HG02642 (cell line): ENCODE measurements around the gene OTX1.
"Not testable (repeated sequence)": the region's sequence is repeated elsewhere in the genome, so short reads cannot be mapped to it uniquely, and the experiment has no call there.

Experiments
- ATAC-seq: cut with Tn5 transposase; IDR thresholded peaks from one replicate; pipeline ENCODE4 v1.9.1; 2021; ENCODE audit warnings: mild to moderate bottlenecking; ENCODE audit not compliant: unreplicated experiment, poor library complexity

Gene OTX1

DNA sequence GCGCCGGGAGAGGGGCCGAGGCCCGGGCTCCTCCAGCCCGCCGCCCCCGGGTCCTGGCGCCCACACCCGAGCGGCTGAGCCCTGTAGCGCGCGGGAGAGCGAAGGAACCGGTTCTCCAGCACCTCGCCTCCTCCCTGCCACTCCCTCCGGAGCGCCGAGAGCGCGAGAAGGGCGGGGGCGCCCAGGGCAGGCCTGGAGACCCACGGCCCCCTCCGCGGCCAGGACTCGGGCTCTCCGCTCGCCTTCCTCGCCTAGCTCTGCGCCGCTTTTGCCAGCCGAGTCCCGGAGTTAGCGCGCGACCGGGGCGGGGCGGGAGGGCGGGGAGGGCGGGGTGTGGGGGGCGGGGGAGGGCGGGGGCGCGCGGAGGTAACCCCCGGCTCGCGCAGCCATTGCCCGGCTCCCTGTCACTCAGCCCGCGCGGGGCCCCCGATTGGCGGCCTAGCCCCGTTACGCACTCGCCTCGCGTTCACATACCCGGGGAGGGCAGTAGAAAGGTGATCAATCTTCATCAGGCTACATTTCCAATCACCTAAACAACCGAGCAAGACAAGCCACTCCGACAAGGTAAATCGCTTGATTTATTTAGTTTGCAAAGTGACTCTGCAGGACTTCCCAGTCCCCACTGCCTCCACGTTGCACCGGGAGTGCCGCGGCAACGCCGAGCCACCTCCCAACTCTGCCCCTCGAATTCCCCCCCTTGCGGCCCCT, at the start of gene OTX1:
OTX1 (plus strand) TSS at position 497 of the 708 bp plus-strand sequence. CDS start 2,161 bp downstream, outside the sequence.
- peak; percentile 89 for ATAC-seq

DNA sequence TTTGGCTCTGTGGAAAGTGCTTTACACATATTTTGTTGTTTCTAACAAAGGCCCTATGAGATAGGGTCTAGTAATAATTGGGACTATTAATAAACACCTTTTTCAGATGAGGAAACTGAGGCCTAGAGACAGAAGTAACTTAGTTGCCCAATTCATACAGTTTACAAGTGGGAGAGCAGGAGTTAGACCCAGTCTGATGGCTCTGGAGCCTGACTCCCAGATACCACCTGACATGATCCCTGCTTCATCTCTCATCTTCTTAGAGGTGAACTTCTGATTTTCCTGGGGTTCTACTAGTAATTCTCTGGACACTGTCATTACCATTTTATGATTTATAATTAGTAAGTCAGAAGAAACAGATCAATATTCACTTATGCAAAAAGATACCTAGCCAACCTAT, 49.1 kb upstream of the OTX1 start:
- no peak for ATAC-seq

DNA sequence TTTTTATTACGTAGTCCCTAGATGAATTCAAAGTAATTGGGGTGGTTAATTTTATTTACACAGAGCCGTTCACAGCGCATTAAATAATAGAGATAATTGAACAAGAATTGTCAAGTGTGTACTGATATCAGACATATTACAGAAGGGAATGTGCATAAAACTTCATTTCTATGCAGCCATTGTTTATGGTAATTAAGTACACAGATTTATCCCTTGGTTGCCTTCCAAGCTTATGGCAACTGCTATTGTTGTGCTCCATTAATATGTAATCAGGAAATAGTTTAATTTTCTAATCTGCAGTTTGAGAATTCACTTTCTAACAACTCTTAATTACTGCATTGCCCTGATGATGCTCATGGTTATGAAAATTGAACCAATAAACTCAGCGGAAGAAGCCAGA, 47.3 kb upstream of the OTX1 start:
- no peak for ATAC-seq

DNA sequence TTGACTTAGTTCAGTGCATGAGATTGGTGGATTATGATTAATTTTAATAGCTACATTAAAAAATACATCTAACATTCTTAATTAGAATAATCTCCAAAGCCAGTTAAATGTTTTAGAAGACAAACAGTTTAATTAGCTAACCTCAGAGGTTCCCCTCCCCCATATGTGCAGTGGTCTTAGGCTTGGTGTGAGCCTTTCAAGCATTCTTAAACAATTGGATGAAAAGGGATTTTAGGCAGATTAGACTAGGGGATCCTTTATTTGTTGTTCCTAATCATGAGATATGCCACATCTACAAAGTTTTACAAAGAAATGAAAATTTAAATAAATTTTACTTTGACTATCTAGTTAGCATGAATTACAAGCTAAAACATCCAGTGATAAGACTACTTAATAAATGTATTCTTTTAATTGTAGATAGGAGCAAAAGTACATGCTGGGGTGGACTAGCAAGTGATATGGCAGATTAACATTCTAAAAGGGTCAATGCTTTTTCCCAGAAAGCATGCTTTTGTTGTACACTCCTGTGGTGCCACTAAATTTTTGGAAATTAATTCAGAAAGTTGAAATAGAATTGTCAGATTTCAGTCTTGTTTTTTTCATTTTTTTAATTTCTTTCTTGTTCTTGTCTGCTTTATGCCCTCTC, 42.7 kb upstream of the OTX1 start:
- ATAC-seq, result no peak

DNA sequence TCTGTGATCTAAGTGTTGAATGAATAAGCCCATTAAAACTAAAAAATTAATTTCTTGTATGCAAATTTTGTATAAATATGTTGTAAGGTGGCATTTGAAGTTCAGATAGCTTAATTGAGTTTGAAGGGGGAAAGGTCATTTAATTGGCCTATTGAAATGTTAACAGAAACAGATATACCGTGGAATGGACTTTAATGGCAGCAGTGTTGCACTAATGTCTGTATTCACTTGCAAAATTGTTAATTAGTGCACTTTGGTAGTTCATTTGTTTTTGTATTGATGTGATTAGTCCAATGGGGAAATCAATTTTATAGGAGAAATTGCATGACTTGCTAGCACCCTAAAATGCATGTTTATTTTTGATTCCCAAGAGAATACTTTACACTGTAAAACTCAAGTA, 41.8 kb upstream of the OTX1 start:
- no peak for ATAC-seq

DNA sequence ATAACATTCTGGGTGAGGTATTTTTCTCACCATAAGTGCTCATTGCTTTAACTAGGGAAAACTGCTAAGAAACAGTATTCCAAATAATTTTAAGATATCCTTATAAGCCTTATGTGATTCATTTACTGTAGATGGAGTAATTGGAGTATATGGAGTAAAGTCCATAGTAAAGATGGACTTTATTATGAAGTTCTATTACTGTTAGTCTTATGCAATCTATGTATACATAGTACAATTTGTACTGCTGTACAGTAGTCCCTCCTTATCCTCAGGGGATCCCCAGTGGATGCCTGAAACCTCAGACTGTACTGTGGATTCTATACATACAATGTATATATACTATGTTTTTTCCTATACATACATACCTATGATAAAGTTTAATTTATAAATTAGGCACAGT, 41.1 kb upstream of the OTX1 start:
- no peak for ATAC-seq

DNA sequence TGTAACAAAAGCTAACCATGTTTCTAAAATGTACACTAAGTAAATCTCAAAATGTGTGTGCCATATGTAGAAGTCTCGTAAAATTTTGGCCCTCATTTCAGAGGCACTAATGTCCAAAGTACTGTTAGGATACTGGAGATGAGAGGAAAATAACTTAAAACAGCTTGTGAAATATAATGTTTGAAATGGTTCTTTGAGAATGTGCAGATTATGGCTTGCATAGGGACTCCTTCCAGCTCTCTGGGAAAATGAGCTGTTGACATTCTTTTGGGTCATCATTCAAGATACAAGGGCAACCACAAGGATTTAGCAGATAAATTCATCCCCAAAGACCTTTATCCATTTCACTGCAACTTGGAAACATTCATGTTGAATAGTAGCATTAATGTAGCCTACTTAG, 38.1 kb upstream of the OTX1 start:
- no peak for ATAC-seq

DNA sequence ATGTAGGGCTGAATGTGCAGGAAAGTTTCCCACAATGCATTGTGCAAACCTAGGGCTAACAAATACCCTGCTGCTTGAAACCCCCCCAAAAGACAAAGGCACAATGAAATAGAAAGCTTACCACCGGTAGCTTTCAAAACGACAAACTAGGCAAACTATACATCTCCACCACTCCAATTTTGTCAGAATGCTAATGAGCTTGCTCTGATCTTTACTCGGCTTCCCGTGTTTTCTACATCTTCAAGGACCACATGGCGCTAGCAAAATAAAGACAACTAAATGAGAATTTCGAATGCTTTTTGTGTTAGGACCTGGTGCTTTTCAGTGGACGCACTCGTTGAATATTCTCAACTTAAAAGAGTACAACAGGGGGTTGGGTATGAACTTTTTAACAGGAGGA, 37.2 kb upstream of the OTX1 start:
- no peak for ATAC-seq

DNA sequence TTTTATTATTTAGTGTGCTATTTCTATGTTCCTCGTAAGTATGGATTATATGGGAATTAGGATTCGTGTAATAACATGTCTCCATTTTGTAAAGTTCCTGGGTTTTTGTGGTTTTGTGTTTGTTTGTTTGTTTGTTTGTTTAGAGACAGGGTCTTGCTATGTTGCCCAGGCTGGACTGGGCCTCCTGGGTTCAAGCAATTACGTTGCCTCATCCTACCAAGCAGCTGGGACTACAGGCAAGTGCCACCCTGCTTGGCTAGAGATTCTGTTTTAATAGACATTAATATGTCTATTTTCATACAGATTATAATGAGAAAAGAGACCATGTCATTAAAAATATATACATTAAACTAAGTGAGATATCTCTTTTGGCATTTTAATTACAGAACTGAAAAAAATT, 35.2 kb upstream of the OTX1 start:
- ATAC-seq, result no peak

DNA sequence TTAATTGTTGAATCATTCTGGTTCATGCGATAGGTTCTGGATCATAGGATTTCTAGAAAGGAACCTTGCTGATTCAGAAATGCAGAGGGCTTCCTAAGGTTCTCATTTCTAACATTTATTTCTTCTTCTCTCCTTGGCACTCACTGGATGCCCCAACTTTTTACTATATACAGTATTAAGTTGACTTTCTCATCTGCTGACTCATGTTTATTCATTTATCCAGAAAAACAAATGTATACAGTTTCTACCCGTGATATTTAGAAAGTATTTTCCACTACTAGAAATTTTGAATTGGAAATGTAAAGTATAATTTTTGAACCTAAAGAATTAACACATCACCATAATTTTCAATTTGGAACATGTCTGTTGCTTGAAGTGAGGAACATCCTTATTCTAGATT, 32.2 kb upstream of the OTX1 start:
- ATAC-seq, result no peak

DNA sequence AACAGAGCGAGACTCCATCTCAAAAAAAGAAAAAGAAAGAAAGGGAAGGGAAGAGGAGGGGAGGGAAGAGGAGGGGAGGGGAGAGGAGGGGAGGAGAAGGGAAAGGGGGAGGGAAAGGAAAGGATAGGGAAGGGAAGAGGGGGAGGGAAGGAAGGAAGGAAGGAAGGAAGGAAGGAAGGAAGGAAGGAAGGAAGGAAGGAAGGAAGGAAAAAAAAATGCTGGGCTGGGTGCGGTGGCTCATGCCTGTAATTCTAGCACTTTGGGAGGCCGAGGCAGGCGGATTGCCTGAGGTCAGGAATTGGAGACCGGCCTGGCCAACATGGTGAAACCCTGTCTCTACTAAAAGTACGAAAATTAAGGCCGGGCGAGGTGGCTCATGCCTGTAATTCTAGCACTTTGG, 30.9 kb upstream of the OTX1 start:
- ATAC-seq, result not testable (repeated sequence)

DNA sequence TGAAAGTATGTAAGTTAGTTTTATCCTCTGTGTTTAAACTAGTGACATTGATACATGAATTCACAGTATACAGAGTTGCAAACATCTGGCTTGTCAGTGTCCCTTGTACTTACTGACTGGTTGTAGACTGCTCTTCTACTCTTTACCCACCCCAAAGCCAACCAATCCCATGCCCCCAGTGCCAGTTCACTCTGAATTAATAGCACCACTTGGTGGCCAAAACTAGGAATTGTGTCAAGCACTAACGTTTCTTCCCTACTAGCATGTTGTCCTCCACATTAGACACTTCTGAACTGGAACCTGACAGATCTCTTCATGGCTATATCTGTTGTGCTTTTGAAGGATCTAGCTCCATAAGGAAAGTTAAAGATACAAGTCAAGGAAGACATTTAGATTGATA, 27.2 kb upstream of the OTX1 start:
- peak; percentile 59 for ATAC-seq

DNA sequence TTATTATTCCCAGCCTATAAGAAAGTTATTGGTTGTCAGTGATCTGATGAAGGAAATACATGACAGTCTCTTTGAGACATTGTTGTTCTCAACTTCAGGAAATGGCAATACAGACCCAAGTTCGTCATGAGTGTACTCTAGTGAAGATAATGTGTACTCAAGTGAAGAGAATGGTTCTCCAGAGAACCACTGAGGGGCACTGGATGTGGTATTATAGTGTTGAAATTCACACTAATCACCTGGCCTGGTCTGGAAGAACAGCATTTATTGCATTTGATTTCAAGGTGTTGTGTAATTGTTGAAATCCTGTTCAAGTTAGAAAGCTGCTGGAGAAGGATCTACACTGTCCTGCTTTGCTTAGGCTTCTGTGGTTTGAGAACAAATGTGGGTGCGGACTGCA, 23.4 kb upstream of the OTX1 start:
- ATAC-seq, result no peak

DNA sequence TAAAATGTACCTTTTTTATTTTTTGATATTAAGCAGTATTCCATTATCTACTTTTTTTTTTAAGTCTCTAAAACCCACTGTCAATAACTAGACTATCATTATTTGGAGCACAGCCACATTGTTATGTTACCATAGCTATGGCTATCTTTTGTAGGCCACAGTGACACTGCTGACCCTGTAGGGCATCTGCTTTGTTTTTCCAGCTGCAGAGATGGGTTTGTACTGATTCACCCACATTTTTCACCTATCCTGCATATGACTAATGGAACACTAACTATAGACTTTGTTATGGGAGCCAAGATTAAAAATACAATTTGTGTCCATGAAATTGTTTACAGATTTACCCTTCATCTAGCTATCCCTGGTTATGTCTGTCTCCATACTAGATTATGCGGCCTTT, 21.6 kb upstream of the OTX1 start:
- ATAC-seq, result no peak

DNA sequence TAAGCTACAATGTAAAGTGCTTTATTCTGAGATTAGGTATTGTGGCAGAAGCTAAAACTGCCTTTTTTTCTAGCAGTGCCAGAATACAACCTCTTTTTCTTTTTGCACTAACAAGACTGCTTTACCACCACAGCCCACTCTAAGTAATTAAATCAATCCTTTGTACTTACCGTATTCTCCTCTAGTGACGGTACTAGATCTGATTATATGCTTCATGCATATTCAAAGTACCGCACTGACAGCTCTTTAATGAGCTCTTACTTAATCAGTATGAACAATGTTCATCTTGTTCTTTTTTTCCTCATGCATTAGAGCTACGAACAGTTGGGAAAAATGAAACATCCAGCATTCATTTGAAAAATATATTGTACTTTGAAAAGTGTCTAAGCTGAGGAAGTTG, 16.1 kb upstream of the OTX1 start:
- ATAC-seq, result no peak

DNA sequence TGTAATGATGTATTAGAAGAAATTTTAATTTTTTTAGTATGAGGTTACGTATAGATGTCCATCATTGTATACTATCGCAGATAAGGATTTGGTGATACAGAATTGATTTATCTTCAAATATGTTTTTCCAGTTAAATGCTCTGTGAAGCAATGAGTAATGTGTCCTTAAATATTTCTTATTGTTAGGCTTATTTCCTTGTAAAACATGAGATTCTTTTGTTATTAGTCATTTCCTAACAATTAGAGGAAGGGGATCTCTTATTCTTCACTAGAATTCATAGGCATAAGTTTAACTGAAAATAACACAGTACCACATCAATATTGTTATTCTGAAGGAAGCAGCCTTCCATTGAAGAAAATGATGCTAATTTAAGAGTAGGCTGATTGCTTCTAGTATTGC, 15.5 kb upstream of the OTX1 start:
- ATAC-seq, result no peak

DNA sequence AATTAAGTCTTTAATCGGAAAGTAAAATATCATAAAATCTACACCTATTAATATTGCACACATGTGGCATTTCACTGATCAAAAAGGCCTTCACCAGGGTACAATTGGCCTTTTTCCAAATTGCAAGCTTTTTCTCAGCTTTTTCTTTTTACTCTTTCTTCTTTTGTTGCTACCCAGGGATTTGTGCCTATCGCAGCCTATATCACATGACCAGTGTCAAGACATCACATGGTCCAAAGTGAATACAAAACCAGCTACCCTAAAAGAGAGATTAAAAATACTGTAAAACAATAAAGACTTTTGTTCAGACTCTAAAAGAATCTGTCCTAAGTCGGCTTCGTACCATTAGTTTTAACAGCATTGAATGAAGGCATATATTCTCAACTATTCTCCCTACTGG, 15.0 kb upstream of the OTX1 start:
- ATAC-seq, result no peak

DNA sequence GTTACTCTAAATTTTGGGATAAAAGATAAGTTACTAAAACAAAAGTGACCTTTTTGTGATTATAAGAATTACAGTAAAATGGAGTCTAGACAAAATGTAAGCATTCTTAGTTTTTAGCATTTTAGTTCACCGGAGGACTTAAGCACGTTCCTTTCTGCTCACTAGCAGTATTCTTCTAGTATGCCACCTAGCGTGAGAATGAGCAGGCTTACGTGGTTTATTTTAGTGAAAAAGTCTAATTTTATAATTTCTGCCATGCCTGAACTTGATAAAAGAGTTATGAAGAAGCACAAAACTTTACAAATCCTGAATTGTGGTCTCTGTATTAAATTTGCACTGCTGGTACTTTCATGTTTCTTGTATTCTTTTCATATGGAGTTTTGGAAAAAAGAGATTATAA, 12.6 kb upstream of the OTX1 start:
- no peak for ATAC-seq

DNA sequence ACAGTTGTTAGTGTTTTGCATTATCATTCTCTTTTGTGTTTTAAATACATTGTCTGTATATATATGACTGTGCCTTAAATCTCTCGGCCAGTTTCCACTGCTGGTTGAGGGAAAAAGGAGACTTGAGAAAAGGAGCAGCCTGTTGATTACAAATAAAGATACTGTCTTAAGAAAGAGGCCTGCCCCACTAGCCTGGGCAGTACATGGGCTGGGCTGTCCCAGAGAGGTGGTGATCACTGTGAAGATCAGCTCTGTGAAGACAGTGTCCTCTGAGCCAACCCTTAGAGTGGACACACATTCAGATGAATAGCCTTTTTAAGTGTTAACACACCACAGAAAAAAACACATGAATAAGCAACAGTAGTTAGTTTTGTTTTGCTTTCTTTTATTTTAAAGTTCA, 10.0 kb upstream of the OTX1 start:
- no peak for ATAC-seq

DNA sequence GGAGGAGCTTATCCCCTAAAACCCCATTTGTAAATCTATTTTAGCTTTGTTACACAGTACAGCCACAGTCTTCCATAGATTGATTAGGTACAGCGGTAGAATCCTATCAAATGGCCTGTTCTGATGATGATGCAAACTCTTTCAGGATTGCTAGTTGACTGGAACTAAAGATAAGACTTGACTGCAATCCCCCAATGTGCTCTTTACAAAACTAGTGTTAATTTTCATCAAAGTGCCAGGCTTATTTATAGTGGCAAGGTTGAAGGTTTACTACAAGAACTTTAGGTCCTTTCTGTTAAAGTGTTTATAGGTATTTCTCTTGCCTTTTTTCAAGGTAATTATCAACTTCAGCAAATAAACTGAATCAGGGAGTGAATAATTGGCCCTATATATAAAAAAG, 9.0 kb upstream of the OTX1 start:
- no peak for ATAC-seq

DNA sequence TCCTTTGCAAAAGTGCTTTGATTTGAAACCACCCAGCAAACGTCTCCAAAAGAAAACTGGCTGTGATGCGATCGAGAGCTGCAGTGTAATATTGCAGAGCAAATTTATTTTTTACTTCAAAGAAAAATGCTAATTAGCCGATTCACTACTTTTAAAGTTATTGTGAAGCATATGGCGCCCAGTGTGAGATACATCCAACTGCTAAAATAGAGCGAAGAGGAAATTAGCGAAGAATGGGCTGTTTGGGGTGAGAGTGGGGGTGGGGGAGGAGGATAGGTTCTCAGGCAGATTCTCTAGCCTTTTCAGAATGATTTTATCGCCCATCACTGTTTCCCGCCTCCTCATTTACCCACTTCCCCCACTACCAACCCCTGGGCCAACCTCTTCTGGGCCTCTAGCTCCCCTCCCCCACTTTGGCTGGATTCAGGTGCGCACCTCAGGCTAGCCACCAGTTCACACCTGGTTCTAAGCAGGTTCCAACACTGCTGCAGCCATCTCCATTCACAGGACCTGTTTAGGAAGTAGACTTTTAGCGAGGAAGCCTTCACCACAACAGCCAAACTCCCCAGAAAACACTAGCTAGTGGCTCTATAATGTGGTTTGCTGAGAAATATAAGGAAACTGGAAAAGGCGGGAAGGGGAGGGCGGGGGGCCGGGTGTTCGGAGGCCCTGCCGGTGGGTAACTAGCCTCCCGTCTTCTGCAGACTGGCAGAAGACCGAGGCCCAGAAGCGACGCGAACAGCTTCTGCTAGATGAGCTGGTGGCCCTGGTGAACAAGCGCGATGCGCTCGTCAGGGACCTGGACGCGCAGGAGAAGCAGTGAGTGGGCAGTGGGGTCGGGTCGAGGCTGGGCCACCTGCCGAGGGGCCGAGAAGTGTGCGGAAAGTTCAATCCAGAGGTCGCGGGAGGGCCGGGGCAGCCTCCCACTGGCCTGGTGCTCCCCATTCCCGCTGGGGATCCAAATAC, 6.0 kb upstream of the OTX1 start:
- ATAC-seq, result no peak
